ENCODE measurements around the gene SCGB1D1. TPM values are rescaled to one million over a fixed set of nuclear protein-coding genes. Genes with fewer than 3 reads are reported as not detected.

Gene SCGB1D1
- total RNA-seq, result not detected in 2 replicates
- long read RNA-seq, result 0 reads

GRCh38 chr11:62190011-62190410 lies at the start of gene SCGB1D1:
Gene SCGB1D1, plus strand, starts transcription at chr11:62190216. Its CDS starts 69 bp downstream, at chr11:62190285.
- H3K4me3 Mint-ChIP-seq (ENCODE audit: unreplicated experiment), result no peak within 1 kb of the TSS
- no peak within 1 kb of the TSS for H3K27ac Mint-ChIP-seq (ENCODE audit: unreplicated experiment)
- no peaks in the 10 kb centered on the region for H3K9me3 Mint-ChIP-seq (ENCODE audit: unreplicated experiment)
- H3K36me3 Mint-ChIP-seq (ENCODE audit: unreplicated experiment), result no peaks in the 10 kb centered on the region
- no peaks in the 10 kb centered on the region for H3K4me1 Mint-ChIP-seq (ENCODE audit: unreplicated experiment)
- TF ChIP-seq CTCF (IDR thresholded peaks at IDR 0.05), result no peak
- no peak for DNase-seq (ENCODE audit: extremely low spot score, unreplicated experiment)
- H3K27me3 Mint-ChIP-seq (ENCODE audit: unreplicated experiment), result peaks cover 46% of the 10 kb centered on the region

GRCh38 chr11:62140304-62141110 lies 49.5 kb upstream of the SCGB1D1 start:
- no peak for TF ChIP-seq CTCF (IDR thresholded peaks at IDR 0.05)
- peaks cover 11% of the 10 kb centered on the region for H3K36me3 Mint-ChIP-seq (ENCODE audit: unreplicated experiment)
- H3K27ac Mint-ChIP-seq (ENCODE audit: unreplicated experiment), result no peak overlapping the region
- peak; percentile 80 for DNase-seq (ENCODE audit: extremely low spot score, unreplicated experiment)
- H3K27me3 Mint-ChIP-seq (ENCODE audit: unreplicated experiment), result no peaks in the 10 kb centered on the region
- H3K4me3 Mint-ChIP-seq (ENCODE audit: unreplicated experiment), result no peak overlapping the region
- peaks cover 3% of the 10 kb centered on the region for H3K4me1 Mint-ChIP-seq (ENCODE audit: unreplicated experiment)
- H3K9me3 Mint-ChIP-seq (ENCODE audit: unreplicated experiment), result no peaks in the 10 kb centered on the region

GRCh38 chr11:62141111-62142042 lies 48.6 kb upstream of the SCGB1D1 start:
- Mint-ChIP-seq H3K4me3 (ENCODE audit: unreplicated experiment) (no peak overlapping the region), H3K36me3 (ENCODE audit: unreplicated experiment) (peaks cover 13% of the 10 kb centered on the region), H3K9me3 (ENCODE audit: unreplicated experiment) (no peaks in the 10 kb centered on the region), H3K4me1 (ENCODE audit: unreplicated experiment) (peaks cover 3% of the 10 kb centered on the region), H3K27me3 (ENCODE audit: unreplicated experiment) (no peaks in the 10 kb centered on the region), H3K27ac (ENCODE audit: unreplicated experiment) (no peak overlapping the region)
- no peak for TF ChIP-seq CTCF (IDR thresholded peaks at IDR 0.05)
- DNase-seq (ENCODE audit: extremely low spot score, unreplicated experiment), result peak; percentile 66

- Mint-ChIP-seq H3K36me3 (ENCODE audit: unreplicated experiment) (peaks cover 17% of the 10 kb centered on the region), H3K27me3 (ENCODE audit: unreplicated experiment) (no peaks in the 10 kb centered on the region), H3K27ac (ENCODE audit: unreplicated experiment) (no peak overlapping the region), H3K9me3 (ENCODE audit: unreplicated experiment) (no peaks in the 10 kb centered on the region), H3K4me1 (ENCODE audit: unreplicated experiment) (no peaks in the 10 kb centered on the region), H3K4me3 (ENCODE audit: unreplicated experiment) (no peak overlapping the region)
- TF ChIP-seq CTCF (IDR thresholded peaks at IDR 0.05), result no peak
- DNase-seq (ENCODE audit: extremely low spot score, unreplicated experiment), result peak; percentile 75
Measured at GRCh38 chr11:62142043-62142375, 48.0 kb upstream of the SCGB1D1 start.

- H3K4me3 Mint-ChIP-seq (ENCODE audit: unreplicated experiment), result no peak overlapping the region
- H3K4me1 Mint-ChIP-seq (ENCODE audit: unreplicated experiment), result no peaks in the 10 kb centered on the region
- H3K9me3 Mint-ChIP-seq (ENCODE audit: unreplicated experiment), result no peaks in the 10 kb centered on the region
- TF ChIP-seq CTCF (IDR thresholded peaks at IDR 0.05), result no peak
- peak overlapping the region; percentile 19 for H3K27ac Mint-ChIP-seq (ENCODE audit: unreplicated experiment)
- H3K27me3 Mint-ChIP-seq (ENCODE audit: unreplicated experiment), result no peaks in the 10 kb centered on the region
- peak; percentile 84 for DNase-seq (ENCODE audit: extremely low spot score, unreplicated experiment)
- H3K36me3 Mint-ChIP-seq (ENCODE audit: unreplicated experiment), result peaks cover 26% of the 10 kb centered on the region
Measured at GRCh38 chr11:62142921-62143320, 47.1 kb upstream of the SCGB1D1 start.

All from osteocyte (in vitro differentiated cells).